HG02943 (cell line): Measurements from ENCODE around the gene MRPS23.

ENCODE experiments used
- ATAC-seq: cut with Tn5 transposase; IDR thresholded peaks from one replicate; pipeline ENCODE4 v1.9.1; 2021; ENCODE audit warnings: mild to moderate bottlenecking, low read depth, moderate library complexity; ENCODE audit not compliant: unreplicated experiment

The MRPS23 gene

GRCh38 chr17:57808882-57809281, 41.0 kb downstream of the MRPS23 start:
- ATAC-seq: no peak

DNA sequence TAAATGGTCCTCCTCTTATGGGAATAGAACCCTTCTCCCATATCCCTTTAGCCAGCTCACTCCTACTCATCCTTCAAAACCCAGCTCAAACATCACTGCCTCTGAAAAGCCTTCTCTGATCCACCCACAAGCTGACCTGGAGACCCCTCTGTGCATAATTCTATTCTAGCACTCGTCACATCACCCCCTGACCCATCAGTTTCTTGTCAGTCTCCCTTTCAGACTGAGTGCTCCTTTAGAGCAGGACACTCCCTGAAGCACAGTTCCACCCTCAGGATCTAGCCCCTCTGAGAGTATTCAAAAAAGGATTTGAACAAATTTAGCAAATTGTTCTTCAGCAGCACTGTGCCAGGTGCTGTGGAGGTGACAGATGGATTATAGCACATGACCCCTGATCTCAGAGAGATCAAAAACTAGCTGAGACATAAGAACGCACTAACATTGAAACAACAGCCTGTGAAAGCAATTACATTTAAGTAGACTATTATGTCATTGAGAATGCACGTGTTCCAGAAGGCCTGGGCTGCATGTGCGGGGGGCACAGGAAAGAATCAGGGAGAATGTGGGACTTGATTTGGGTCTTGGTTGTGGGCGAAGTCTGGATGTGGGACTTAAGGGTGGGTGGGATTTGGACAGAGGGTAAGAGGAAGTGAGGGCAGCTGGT, 43.5 kb downstream of the MRPS23 start:
- ATAC-seq: no peak

GRCh38 chr17:57803021-57803420, 46.8 kb downstream of the MRPS23 start:
- no peak for ATAC-seq

GRCh38 chr17:57801044-57801711, 48.7 kb downstream of the MRPS23 start:
- ATAC-seq: no peak

- no peak for ATAC-seq
Observed at GRCh38 chr17:57794841-57795240, 55.0 kb downstream of the MRPS23 start.

GRCh38 chr17:57788725-57789124, 61.1 kb downstream of the MRPS23 start:
- ATAC-seq: no peak

DNA sequence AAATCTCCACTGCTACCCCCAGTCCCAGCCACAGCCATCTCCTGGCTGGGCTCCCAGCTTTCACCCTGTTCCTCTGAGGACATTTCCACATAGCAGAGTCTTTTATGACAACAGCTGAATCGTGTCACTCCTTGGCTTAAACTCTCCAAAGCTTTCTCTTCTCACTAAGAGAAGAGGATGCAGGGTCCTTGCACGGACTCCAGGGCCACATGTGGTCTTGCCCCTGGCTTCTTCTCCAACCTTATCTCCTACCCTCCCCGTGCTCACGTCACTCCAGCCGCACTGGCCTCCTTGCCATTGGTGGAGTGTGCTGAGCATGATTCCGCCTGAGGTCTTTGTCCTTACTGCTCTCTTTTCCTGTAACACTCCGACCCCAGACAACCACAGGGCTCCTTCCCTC, 64.8 kb downstream of the MRPS23 start:
- no peak for ATAC-seq
